HG02943 (cell line): ENCODE data around the gene PRR14.
A peak's percentile ranks its signal among the peaks of the same experiment; 100 is the strongest.
"Not testable (repeated sequence)": the region's sequence is repeated elsewhere in the genome, so short reads cannot be mapped to it uniquely, and the experiment has no call there.

ENCODE experiments used
- ATAC-seq: cut with Tn5 transposase; IDR thresholded peaks from one replicate; pipeline ENCODE4 v1.9.1; 2021; ENCODE audit warnings: mild to moderate bottlenecking, low read depth, moderate library complexity; ENCODE audit not compliant: unreplicated experiment

PRR14 gene

GRCh38 chr16:30628628-30629540, 21.9 kb upstream of the PRR14 start:
- ATAC-seq: no peak

DNA sequence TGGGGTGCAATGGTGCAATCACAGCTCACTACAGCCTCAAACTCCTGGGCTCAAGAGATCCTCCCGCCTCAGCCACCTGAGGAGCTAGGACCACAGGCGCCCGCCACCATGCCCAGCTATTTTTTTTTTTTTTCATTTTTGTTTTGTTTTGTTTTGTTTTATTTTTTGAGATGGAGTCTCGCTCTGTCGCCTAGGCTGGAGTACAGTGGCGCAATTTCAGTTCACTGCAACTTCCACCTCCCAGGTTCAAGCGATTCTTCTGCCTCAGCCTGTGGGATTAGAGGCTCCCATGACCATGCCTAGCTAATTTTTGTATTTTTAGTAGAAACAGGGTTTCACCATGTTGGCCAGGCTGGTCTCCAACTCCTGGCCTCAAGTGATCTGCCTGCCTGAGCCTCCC, 18.3 kb upstream of the PRR14 start:
- ATAC-seq: not testable (repeated sequence)

GRCh38 chr16:30633526-30633925, 17.2 kb upstream of the PRR14 start:
- no peak for ATAC-seq

DNA sequence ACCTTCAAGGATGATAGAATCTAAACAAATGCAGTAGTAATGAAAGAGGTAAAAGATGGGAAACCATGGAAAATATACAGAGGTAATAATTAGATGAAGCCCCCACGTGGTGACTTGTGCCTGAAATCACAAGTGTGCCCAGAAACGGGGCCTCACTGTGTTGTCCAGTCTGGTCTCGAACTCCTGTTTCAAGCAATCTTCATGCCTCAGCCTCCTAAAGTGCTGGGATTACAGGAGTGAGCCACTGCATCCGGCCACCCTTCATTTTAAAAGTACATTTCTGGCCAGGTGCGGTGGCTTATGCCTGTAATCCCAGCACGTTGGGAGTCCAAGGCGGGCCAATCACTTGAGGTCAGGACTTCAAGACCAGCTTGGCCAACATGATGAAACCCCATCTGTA, 14.2 kb upstream of the PRR14 start:
- ATAC-seq: no peak

DNA sequence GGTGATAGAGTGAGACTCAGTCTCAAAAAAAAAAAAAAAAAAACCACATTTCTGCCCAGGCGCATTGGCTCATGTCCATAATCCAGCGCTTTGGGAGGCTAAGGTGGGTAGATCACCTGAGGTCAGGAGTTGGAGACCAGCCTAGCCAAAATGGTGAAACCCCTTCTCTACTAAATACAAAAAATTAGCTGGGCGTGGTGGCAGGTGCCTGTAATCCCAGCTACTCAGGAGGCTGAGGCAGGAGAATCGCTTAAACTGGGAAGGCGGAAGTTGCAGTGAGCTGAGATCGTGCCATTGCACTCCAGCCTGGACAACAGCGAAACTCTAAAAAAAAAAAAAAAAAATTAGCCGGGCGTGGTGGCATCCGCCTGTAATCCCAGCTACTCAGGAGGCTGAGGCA, 13.6 kb upstream of the PRR14 start:
- ATAC-seq: not testable (repeated sequence)

DNA sequence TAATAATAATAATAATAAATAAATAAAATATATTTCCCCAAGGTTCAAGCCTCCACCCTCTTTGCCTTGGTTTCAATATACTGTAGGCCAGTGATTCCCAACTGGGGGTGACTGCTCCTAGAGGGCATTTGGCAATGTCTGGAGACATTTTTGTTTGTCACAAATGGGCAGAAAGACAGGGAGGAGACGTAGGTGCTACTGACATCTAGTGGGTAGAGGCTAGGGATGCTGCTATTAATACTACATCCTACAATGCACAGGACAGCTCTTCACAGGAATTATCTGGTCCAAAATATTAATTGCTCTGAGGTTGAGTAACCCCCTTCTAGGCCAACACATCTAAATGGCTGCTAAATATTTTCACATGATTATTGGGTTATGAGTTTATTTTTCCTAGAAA, 12.8 kb upstream of the PRR14 start:
- ATAC-seq: no peak

DNA sequence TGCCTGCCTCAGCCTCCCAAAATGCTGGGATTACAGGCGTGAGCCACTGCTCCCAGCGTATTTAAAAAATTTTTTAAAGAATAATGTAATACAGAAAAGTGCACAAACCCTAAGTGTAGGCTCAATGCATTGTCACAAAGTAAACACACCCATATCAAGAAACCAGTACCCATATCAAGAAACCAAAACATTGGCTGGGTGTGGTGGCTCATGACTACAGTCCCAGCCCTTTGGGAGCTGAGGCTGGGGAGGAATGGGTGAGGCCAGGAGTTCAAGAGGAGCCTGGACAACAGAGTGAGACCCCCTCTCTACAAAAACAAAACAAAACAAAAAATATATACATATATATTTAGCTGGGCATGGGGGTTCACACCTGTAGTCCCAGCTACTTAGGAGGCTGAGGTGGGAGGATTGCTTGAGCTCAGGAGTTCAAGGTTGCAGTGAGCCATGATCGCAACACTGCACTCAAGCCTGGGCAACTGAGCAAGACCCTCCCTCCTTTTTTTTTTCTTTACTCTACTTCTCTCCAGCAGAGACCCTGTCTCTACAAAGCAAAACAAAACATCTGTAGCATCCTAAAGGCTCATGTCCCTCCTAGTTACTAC, 9.3 kb upstream of the PRR14 start:
- ATAC-seq: no peak

GRCh38 chr16:30644334-30644830, 6.4 kb upstream of the PRR14 start:
- ATAC-seq: no peak

DNA sequence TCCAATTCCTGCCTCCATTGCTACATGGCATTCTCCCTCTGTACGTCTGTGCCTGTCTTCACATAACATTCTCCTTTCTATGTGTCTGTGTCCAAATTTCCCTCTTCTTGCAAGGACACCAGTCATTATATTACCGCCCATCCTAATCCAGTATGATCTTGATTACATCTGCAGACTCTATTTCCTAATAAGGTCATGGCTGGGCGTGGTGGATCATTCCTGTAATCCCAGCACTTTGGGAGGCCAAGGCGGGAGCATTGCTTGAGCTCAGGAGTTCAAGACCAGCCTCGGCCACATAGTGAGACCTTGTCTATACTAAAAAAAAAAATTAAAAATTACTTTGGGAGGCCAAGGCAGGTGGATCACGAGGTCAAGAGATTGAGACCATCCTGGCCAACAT, 5.0 kb upstream of the PRR14 start:
- no peak for ATAC-seq

GRCh38 chr16:30647274-30647571, 3.5 kb upstream of the PRR14 start:
- ATAC-seq: no peak

GRCh38 chr16:30649725-30650368, 913 bp upstream of the PRR14 start:
- ATAC-seq: no peak

- peak; percentile 40 for ATAC-seq
These were observed 604 bp downstream of the PRR14 start for GRCh38 chr16:30651124-30652004.

GRCh38 chr16:30652005-30652296, 1.2 kb downstream of the PRR14 start:
- ATAC-seq: no peak

- no peak for ATAC-seq
These were observed 2.0 kb downstream of the PRR14 start for GRCh38 chr16:30652718-30653117.

DNA sequence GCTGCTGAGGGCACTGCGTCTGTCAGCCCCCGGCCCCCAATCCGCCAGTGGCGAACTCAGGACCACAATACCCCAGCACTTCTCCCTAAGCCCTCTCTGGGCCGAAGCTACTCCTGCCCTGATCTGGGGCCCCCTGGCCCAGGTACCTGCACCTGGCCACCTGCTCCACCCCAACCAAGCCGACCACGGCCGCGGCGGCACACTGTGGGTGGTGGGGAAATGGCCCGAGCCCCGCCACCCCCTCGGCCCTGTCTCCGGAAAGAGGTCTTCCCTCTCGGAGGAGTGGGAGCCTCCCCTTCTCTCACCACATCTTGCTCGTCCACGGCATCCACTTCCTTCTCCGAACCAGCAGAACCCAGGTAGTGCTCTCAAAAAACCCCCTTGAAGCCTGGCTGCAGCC, 4.1 kb downstream of the PRR14 start:
- no peak for ATAC-seq

DNA sequence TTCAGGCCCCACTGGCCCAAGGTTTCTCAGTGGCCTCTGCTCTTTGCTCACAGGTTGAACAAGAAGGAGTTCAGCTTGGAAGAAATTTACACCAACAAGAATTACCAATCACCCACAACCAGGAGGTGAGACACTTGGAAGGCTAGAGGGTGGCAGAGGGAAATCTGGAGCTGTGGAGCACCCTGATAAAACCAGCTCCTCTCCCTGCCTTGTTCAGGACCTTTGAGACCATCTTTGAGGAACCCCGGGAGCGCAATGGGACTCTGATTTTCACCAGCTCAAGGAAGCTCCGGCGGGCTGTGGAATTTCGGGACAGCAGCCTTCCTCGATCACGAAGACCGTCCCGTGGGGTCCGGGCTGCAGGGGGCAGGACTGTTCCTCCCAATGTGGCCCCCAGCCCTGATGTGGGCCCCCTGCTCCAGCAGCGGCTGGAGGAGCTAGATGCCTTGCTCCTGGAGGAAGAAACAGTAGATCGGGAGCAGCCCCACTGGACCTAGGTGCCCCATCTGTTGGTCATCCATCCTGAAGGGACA, 5.1 kb downstream of the PRR14 start:
- ATAC-seq: no peak

- no peak for ATAC-seq
These were observed 5.6 kb downstream of the PRR14 start for GRCh38 chr16:30656388-30656787.

DNA sequence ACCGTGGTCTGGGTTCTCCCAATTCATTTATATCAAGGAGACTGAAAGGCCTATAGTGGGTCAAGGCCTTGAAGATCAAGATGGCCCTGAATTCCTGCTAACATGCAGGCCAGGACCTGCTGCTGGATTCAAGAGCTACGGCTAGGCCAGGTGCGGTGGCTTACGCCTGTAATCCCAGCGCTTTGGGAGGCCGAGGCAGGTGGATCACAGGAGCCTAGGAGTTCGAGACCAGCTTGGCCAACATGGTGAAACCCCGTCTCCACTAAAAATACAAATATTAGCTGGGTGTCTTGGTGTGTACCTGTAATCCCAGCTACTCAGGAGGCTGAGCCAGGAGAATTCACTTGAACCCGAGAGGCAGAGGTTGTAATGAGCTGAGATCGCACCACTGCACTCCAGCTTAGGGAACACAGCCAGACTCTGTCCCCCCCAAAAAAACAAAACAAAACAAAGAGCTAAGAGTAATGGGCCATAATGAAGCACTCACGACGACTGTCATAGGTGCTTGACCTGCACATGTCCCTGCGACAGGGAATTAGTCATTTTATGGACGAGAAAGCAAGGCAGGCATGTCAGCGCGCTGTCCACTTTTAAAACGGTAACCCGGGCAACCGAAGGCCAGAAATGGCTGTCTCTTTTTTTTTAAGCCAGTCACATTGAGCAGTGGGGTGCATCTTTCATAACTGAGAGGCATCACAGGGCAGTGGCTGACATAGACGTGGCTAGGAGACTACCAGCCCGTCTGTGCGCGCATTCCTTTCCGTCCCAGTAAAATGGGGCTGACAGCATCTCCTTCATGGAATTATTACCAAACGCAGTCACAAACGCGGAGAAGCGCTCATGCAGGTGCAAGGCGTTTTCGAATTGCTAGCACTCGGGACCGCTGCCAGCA, 6.5 kb downstream of the PRR14 start:
- ATAC-seq: no peak

GRCh38 chr16:30657866-30658730, 7.3 kb downstream of the PRR14 start, which contains the start of gene FBRS:
TSS of gene FBRS (plus strand) at chr16:30658431. CDS start at chr16:30659519, 1,088 bp downstream.
- peak; percentile 71 for ATAC-seq
